ENCODE measurements around the gene GMDS.

The GMDS gene

GRCh38 chr6:2097464-2097863, 147.9 kb downstream of the GMDS start:
- Histone ChIP-seq H3K79me2 (ENCODE audit: insufficient read depth, low read depth) (0 out of 2 replicates have a peak, but pooled peaks cover 4% of the 10 kb centered on the region), H3K9ac (no peak overlapping the region), H3K4me3 (IDR thresholded peaks at IDR 0.05; ENCODE audit: insufficient read depth, low read depth, low read length) (no peak overlapping the region), H3K27me3 (ENCODE audit: insufficient read depth, low read depth) (no peaks in the 10 kb centered on the region), H3K27ac (no peak overlapping the region), H4K20me1 (ENCODE audit: insufficient read depth) (no peaks in the 10 kb centered on the region), H2AFZ (ENCODE audit: low read depth) (no peak overlapping the region), H3K4me2 (no peak overlapping the region), H3K4me1 (ENCODE audit: low read depth, poor library complexity, severe bottlenecking) (no peaks in the 10 kb centered on the region), H3K36me3 (ENCODE audit: insufficient read depth) (no peaks in the 10 kb centered on the region)
- no peak for TF ChIP-seq CTCF (conservative IDR thresholded peaks at IDR 0.05; ENCODE audit: low read depth, low read length)

- H3K36me3 ChIP-seq (ENCODE audit: insufficient read depth), result no peaks in the 10 kb centered on the region
- no peak overlapping the region for H3K4me3 ChIP-seq (IDR thresholded peaks at IDR 0.05; ENCODE audit: insufficient read depth, low read depth, low read length)
- H3K79me2 ChIP-seq (ENCODE audit: insufficient read depth, low read depth), result 0 out of 2 replicates have a peak, but pooled peaks cover 4% of the 10 kb centered on the region
- H2AFZ ChIP-seq (ENCODE audit: low read depth), result no peak overlapping the region
- no peak overlapping the region for H3K9ac ChIP-seq
- no peak overlapping the region for H3K27ac ChIP-seq
- H3K27me3 ChIP-seq (ENCODE audit: insufficient read depth, low read depth), result no peaks in the 10 kb centered on the region
- no peaks in the 10 kb centered on the region for H4K20me1 ChIP-seq (ENCODE audit: insufficient read depth)
- no peak overlapping the region for H3K4me2 ChIP-seq
- no peaks in the 10 kb centered on the region for H3K4me1 ChIP-seq (ENCODE audit: low read depth, poor library complexity, severe bottlenecking)
- TF ChIP-seq CTCF (conservative IDR thresholded peaks at IDR 0.05; ENCODE audit: low read depth, low read length), result no peak
Observed at GRCh38 chr6:2094642-2095041, 150.8 kb downstream of the GMDS start.

GRCh38 chr6:2086326-2086965, 159.0 kb downstream of the GMDS start:
- H3K27me3 ChIP-seq (ENCODE audit: insufficient read depth, low read depth), result no peaks in the 10 kb centered on the region
- TF ChIP-seq CTCF (conservative IDR thresholded peaks at IDR 0.05; ENCODE audit: low read depth, low read length), result no peak
- H3K4me3 ChIP-seq (IDR thresholded peaks at IDR 0.05; ENCODE audit: insufficient read depth, low read depth, low read length), result no peak overlapping the region
- no peak overlapping the region for H3K9ac ChIP-seq
- H4K20me1 ChIP-seq (ENCODE audit: insufficient read depth), result no peaks in the 10 kb centered on the region
- peaks cover 54% of the 10 kb centered on the region for H3K4me1 ChIP-seq (ENCODE audit: low read depth, poor library complexity, severe bottlenecking)
- no peaks in the 10 kb centered on the region for H3K79me2 ChIP-seq (ENCODE audit: insufficient read depth, low read depth)
- no peaks in the 10 kb centered on the region for H3K36me3 ChIP-seq (ENCODE audit: insufficient read depth)
- H3K4me2 ChIP-seq, result no peak overlapping the region
- H3K27ac ChIP-seq, result no peak overlapping the region
- H2AFZ ChIP-seq (ENCODE audit: low read depth), result no peak overlapping the region

GRCh38 chr6:2085657-2086056, 159.7 kb downstream of the GMDS start:
- Histone ChIP-seq H3K79me2 (ENCODE audit: insufficient read depth, low read depth) (no peaks in the 10 kb centered on the region), H3K27me3 (ENCODE audit: insufficient read depth, low read depth) (no peaks in the 10 kb centered on the region), H3K36me3 (ENCODE audit: insufficient read depth) (no peaks in the 10 kb centered on the region), H4K20me1 (ENCODE audit: insufficient read depth) (no peaks in the 10 kb centered on the region), H3K27ac (no peak overlapping the region), H3K4me3 (IDR thresholded peaks at IDR 0.05; ENCODE audit: insufficient read depth, low read depth, low read length) (no peak overlapping the region), H3K4me2 (peak overlapping the region; percentile 70), H3K4me1 (ENCODE audit: low read depth, poor library complexity, severe bottlenecking) (peaks cover 62% of the 10 kb centered on the region), H3K9ac (no peak overlapping the region), H2AFZ (ENCODE audit: low read depth) (no peak overlapping the region)
- no peak for TF ChIP-seq CTCF (conservative IDR thresholded peaks at IDR 0.05; ENCODE audit: low read depth, low read length)

All from KMS-11 (cell line).